ENCODE results near the gene C4BPA.

C4BPA gene

GRCh38 chr1:207112616-207113296 lies 8.7 kb downstream of the C4BPA start:
- DNase-seq, result no peak

GRCh38 chr1:207115269-207115668 lies 11.2 kb downstream of the C4BPA start:
- DNase-seq, result no peak

- no peak for DNase-seq
Measured at GRCh38 chr1:207124389-207124788, 20.4 kb downstream of the C4BPA start.

GRCh38 chr1:207128336-207128921 lies 24.4 kb downstream of the C4BPA start:
- DNase-seq, result no peak

DNA sequence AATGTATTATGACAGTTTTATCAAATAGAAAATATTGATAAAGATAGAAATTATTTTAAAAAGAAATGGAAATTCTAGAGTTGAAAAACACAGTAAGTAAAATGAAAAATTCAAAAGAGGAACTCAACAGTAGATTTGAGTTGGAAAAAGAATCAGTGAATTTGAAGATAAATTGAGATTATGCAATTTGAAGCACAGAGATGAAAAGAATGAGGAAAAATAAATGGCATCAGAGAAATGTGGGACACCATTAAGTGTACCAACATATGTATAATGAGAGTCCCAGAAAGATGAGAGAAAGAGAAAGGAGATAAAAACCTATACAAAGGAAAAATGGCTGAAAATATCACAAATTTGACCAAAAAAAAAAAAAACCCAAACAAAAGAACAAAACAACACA lies 25.0 kb downstream of the C4BPA start:
- DNase-seq, result no peak

- DNase-seq, result no peak
Measured at GRCh38 chr1:207130252-207131036, 26.4 kb downstream of the C4BPA start.

DNA sequence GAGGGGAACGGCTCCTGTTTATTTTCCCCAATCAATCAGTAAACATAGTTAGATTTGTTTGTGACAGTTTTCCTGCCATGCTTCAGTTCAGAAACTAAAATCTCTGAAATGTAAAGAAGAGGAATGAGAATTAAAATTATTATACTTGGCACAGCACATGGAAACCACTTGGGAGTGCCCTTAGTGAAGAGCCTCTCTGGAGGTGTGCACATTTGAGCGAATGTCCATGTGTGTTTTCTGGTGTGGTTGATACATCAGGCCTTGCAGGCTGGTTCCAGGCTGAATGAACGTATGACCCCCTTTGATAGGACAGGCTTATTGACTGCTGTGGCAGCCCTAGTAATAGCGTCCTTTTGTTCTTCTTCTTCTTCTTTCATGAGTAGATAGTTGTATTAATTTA lies 27.1 kb downstream of the C4BPA start:
- no peak for DNase-seq

DNA sequence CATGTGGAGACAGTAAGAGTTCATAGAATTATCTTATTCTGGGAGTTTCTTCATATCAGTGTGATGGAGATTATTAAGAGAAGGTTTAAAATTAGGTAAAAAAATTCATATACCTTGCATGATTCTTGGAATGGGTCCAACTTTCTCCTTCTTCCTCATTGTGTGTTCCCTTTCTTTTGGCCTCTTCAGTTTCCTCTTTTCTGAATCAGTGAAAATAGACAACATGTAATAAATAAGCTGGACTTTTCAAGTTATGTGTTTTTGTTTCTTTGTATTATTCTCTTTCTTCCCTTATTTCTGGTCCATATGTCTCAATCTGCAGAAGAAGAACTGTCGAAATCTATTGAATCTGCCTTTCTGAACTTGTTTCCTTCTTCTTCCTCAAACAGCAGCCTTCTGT lies 30.5 kb downstream of the C4BPA start:
- DNase-seq, result no peak

DNA sequence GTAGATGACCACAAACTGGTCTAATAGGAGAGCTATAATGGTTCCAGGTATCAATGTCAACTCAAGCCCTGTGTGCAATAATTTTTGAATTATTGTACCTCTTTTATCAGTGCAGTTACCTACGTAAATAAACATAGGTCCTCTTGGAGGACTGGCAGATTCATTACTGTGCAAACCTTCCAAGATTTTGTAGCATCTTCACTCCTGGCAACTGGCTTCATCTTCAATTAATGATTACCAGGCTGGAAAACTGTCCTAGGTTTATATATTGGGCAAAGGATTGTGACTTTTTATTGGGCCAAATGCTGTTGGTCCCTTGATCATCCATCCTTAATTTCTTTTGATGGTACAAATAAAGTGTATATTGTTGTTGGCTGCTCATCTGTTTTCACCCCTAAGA lies 35.6 kb downstream of the C4BPA start:
- DNase-seq, result no peak

GRCh38 chr1:207140536-207140935 lies 36.5 kb downstream of the C4BPA start:
- no peak for DNase-seq

GRCh38 chr1:207145401-207146058 lies 41.5 kb downstream of the C4BPA start:
- no peak for DNase-seq

- DNase-seq, result no peak
Measured at GRCh38 chr1:207151920-207152319, 47.9 kb downstream of the C4BPA start.

DNA sequence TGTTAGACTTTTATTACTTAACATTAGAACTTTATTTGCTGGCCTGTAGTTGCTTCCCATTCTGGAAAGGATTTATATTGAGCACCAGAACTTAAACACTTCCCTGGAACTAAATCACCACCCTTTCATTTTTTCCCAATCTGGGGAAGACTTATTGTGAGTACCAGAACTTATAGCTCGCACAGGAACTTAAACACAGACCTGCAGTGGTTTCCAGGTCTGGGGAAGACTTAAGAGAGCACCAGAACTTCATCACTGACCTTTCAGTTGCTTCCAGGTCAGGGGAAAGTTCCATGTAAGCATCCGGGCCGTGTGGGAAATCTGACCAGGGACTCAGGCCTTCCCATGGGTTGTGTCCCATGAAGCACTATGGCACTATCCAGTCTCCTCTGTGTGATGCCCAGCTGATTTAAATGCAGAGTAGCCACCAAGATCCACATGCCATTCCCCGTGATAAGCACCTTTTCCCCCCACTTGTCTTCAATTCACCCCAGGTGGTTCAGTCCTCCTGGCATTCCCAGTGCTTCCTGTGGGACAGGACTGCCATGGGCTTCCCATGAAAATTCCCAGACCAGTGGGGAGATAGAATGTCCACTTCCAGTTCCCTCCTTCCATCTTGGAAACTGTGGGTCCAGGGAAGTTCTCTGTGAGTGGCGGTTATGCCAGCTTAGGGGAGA lies 48.9 kb downstream of the C4BPA start:
- DNase-seq, result no peak

DNA sequence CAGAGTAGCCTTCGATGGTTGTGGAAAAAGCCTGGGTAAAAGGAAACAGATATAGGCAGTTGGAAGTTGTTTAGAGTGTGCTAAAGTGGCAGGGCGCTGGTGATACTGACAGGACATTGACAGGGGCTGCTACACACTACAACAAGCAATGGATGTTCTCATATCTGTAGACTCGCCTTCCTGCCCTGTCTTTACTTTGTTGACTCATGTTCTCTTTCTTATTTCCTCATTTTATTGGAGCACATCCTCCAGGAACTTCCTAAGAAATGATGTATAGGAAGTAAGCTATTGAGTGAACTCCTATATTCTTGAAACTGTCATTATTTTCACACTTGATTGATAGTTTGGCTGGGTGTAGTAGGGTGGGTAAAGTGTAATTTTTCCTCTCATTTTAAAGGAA lies 51.0 kb downstream of the C4BPA start:
- DNase-seq, result no peak

- DNase-seq, result no peak
Measured at GRCh38 chr1:207156095-207156494, 52.1 kb downstream of the C4BPA start.

DNA sequence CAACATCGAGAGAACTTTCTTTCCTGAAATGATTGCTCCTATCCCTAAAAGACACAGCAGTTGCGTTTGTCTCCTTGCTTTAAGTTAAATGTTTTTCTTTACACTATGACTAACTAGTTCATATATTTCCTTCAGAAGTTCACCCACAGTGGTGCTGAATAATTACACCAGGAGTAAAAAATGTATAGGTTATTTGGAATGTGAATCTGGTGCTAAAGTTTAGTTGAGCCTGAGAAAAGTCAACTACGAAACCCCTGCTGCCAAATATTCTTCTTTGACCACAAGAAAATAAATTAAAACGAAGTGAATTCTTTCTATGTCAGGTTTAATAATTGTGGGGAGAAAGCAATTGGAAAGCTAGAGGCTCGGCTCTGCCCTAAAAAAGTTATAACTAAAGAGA lies 52.8 kb downstream of the C4BPA start:
- DNase-seq, result no peak

- no peak for DNase-seq
Measured at GRCh38 chr1:207164086-207164485, 60.1 kb downstream of the C4BPA start.

DNA sequence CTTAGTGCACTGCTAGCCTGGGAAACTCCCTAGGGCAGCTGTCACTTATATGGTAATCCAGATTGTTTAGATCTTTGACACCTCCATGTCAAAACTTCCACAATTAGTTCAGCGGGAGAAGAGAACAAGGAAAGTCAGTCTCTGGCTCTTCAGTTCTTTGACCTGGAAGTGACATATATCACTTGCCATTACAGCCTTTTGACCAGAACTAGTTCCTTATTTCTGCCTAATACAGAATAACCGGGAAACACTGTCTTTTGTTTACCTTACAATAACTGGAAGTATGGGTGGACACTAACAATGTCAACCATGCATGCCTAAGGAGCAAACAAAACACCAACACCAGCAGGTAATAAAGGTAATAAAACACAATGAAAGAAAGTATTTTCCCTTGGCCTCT lies 68.3 kb downstream of the C4BPA start:
- DNase-seq, result no peak

GRCh38 chr1:207172885-207173284 lies 68.9 kb downstream of the C4BPA start:
- no peak for DNase-seq

DNA sequence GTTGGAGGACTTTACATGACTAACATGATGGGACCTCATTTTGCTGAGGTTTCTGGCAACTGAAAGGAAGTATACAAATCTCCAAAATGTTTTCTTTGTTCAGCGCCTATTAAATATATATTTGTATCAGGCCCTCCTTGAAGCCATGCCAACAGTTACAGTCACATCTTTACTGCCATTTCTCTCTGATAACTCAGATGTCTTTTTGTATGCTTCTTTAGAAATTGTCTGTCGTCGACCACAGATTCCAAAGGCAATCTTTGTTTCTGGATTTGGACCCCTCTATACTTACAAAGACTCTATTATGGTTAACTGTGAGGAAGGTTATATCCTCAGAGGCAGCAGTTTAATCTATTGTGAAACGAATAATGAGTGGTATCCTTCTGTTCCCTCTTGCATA lies 69.4 kb downstream of the C4BPA start:
- no peak for DNase-seq

GRCh38 chr1:207174913-207175312 lies 70.9 kb downstream of the C4BPA start:
- DNase-seq, result no peak

DNA sequence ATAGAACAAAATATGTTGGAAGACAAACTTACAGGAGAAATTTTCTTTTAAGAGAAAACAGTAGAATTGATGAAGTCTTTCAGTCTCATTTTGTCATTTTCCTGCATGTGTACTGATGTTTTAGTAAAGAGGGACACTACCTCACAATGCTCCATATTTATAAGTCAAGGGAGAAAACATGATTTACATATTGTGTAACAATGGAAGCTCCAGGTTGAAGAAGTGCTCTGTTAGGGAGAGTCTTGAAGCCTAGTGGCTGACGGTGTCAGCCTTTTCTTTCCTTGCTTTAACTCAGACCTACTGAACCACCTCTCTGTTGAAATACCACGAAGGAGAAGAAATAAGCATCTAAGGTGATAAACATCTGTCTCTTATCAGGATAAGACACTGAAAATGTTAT lies 75.0 kb downstream of the C4BPA start:
- no peak for DNase-seq
